ENCODE data around the gene CCDC137. TPM values are rescaled to one million over a fixed set of nuclear protein-coding genes. Genes with fewer than 3 reads are reported as not detected.

CCDC137 gene
- total RNA-seq, 2 donors from 2014 or later: 18.5 to 27.7 TPM

GRCh38 chr17:81693509-81694210 lies 27.1 kb downstream of the CCDC137 start:
- TF ChIP-seq POLR2AphosphoS5 (IDR thresholded peaks at IDR 0.05): no peak
- no peak for TF ChIP-seq POLR2A (IDR thresholded peaks at IDR 0.05)
- TF ChIP-seq, protein P1, sequence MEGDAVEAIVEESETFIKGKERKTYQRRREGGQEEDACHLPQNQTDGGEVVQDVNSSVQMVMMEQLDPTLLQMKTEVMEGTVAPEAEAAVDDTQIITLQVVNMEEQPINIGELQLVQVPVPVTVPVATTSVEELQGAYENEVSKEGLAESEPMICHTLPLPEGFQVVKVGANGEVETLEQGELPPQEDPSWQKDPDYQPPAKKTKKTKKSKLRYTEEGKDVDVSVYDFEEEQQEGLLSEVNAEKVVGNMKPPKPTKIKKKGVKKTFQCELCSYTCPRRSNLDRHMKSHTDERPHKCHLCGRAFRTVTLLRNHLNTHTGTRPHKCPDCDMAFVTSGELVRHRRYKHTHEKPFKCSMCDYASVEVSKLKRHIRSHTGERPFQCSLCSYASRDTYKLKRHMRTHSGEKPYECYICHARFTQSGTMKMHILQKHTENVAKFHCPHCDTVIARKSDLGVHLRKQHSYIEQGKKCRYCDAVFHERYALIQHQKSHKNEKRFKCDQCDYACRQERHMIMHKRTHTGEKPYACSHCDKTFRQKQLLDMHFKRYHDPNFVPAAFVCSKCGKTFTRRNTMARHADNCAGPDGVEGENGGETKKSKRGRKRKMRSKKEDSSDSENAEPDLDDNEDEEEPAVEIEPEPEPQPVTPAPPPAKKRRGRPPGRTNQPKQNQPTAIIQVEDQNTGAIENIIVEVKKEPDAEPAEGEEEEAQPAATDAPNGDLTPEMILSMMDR (IDR thresholded peaks at IDR 0.05): no peak
- Histone ChIP-seq H3K4me3 (no peak overlapping the region), H3K4me1 (replicated peaks) (no peaks in the 10 kb centered on the region), H3K9me3 (no peaks in the 10 kb centered on the region), H3K27ac (no peak overlapping the region), H3K27me3 (replicated peaks; ENCODE audit: insufficient read depth) (no peaks in the 10 kb centered on the region), H3K36me3 (peaks cover 22 to 60% of the 10 kb centered on the region in 2 donors)
- whole genome bisulfite sequencing: 89% methylated on average over 32 of the region's 35 CpGs
- no peak for DNase-seq (ENCODE audit: low spot score)
- intact Hi-C loops (cut with DNase I): no loop called here

DNA sequence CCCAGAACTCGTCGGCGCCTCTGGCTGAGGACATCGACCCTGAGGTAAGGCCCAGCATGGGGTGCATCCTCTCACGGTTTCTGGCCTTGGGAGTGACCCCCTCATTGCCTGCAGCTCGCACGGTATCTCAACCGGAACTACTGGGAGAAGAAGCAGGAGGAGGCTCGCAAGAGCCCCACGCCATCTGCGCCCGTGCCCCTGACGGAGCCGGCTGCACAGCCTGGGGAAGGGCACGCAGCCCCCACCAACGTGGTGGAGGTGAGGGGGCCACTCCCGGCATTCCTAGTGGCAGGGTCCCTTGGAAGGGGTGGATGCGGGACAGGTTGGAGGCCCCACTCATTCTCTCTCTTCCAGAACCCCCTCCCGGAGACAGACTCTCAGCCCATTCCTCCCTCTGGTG lies 28.3 kb downstream of the CCDC137 start:
- Histone ChIP-seq H3K27ac (no peak overlapping the region), H3K27me3 (replicated peaks; ENCODE audit: insufficient read depth) (no peaks in the 10 kb centered on the region), H3K36me3 (peaks cover 22 to 55% of the 10 kb centered on the region in 2 donors), H3K4me3 (no peak overlapping the region), H3K4me1 (replicated peaks) (no peaks in the 10 kb centered on the region), H3K9me3 (no peaks in the 10 kb centered on the region)
- no peak for TF ChIP-seq POLR2A (IDR thresholded peaks at IDR 0.05)
- no peak for TF ChIP-seq POLR2AphosphoS5 (IDR thresholded peaks at IDR 0.05)
- TF ChIP-seq, protein P1 (IDR thresholded peaks at IDR 0.05): no peak
- no peak for DNase-seq (ENCODE audit: low spot score)
- WGBS: 91% methylated on average over 16 of the region's 19 CpGs
- intact Hi-C loops (cut with DNase I): no loop called here

- Histone ChIP-seq H3K4me3 (no peak overlapping the region), H3K36me3 (peaks cover 22 to 52% of the 10 kb centered on the region in 2 donors), H3K27ac (no peak overlapping the region), H3K9me3 (no peaks in the 10 kb centered on the region), H3K4me1 (replicated peaks) (no peaks in the 10 kb centered on the region), H3K27me3 (replicated peaks; ENCODE audit: insufficient read depth) (no peaks in the 10 kb centered on the region)
- intact Hi-C loops (cut with DNase I): no loop called here
- WGBS: 89% methylated on average over 3 of the region's 6 CpGs
- TF ChIP-seq POLR2A (IDR thresholded peaks at IDR 0.05) (no peak), POLR2AphosphoS5 (IDR thresholded peaks at IDR 0.05) (no peak)
- TF ChIP-seq, protein P1 (IDR thresholded peaks at IDR 0.05): no peak
- DNase-seq (ENCODE audit: low spot score): no peak
Observed at GRCh38 chr17:81695211-81695610, 28.7 kb downstream of the CCDC137 start.

DNA sequence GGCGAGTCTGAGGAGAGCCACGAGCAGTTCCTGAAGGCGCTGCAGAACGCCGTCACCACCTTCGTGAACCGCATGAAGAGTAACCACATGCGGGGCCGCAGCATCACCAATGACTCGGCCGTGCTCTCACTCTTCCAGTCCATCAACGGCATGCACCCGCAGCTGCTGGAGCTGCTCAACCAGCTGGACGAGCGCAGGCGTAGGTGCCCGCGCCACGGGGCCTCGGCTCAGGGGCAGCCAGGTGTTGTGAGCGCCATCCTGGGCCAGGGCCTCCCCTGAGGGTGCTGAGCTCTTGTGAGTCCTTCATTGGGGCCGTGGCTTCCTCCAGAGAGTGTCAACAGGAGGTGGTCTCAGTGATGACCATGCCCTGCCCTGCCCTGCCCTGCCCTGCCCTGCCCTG lies 29.3 kb downstream of the CCDC137 start:
- Histone ChIP-seq H3K9me3 (no peaks in the 10 kb centered on the region), H3K27ac (no peak overlapping the region), H3K36me3 (peaks cover 19 to 46% of the 10 kb centered on the region in 2 donors), H3K4me1 (replicated peaks) (no peaks in the 10 kb centered on the region), H3K27me3 (replicated peaks; ENCODE audit: insufficient read depth) (no peaks in the 10 kb centered on the region), H3K4me3 (no peak overlapping the region)
- 85% methylated on average over 22 of the region's 22 CpGs for WGBS
- TF ChIP-seq POLR2A (IDR thresholded peaks at IDR 0.05) (no peak), POLR2AphosphoS5 (IDR thresholded peaks at IDR 0.05) (no peak)
- TF ChIP-seq, protein P1 (IDR thresholded peaks at IDR 0.05): no peak
- DNase-seq (ENCODE audit: low spot score): no peak
- intact Hi-C loops (cut with DNase I): no loop called here

Measured in prostate gland (tissue), 2 donors.